RCC 7860 (cell line): ENCODE measurements around the gene TMEM31.

Experiments used
- DNase-seq: peaks from one replicate; pipeline ENCODE4 v3.0.0-alpha.2; 2015; ENCODE audit warnings: low spot score
- FAIRE-seq: peaks from 2 replicates; lab custom pipeline; 2012; peaks lifted over from hg19 to GRCh38; lab: Jason Lieb, UNC

TMEM31 gene, protein sequence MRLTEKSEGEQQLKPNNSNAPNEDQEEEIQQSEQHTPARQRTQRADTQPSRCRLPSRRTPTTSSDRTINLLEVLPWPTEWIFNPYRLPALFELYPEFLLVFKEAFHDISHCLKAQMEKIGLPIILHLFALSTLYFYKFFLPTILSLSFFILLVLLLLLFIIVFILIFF

GRCh38 chrX:103710609-103711008 is at the start of gene TMEM31:
Gene TMEM31 (plus strand): TSS chrX:103710909. CDS start chrX:103712259, 1,350 bp downstream.
- FAIRE-seq: no peak
- DNase-seq: no peak

DNA sequence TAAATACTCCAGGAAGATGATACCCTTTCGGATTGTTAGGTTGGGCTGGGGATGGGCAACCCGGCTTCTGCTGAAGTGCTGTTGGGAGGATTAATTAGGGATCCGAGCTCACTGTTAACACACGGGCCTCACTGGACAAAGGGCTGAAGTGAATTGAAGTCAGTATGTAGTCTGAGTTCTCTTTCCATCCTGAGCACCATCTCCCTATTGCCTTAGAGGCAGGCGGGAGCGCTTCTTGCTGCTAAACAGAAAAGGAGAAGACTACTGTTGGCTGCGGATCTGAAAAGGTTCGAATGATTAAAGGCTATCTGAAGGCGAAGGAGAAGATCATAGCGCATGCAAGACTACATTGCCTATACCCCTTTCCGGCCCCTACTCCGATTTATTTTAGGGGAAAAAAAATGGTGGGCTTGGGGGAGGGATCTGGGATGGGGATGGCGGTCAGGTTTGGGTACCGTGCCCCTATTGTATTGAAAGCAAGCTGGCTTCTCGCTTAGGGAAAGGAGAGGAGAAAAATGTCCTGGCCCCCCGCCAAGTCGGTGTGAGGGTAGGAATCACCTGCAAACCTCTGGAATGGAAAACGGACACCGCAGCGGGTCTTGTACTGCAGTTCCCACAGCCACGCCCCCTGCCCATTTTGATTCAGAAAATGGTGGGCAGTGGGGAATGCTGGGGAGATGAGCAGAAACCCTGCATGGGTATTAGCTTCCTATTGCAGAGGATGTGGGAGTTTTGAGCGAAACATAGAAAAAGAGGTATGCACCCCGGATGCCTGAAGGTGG is 46.5 kb upstream of the TMEM31 start:
- DNase-seq (no peak), FAIRE-seq (no peak)

GRCh38 chrX:103666202-103667107 is 44.3 kb upstream of the TMEM31 start:
- FAIRE-seq (no peak), DNase-seq (no peak)

DNA sequence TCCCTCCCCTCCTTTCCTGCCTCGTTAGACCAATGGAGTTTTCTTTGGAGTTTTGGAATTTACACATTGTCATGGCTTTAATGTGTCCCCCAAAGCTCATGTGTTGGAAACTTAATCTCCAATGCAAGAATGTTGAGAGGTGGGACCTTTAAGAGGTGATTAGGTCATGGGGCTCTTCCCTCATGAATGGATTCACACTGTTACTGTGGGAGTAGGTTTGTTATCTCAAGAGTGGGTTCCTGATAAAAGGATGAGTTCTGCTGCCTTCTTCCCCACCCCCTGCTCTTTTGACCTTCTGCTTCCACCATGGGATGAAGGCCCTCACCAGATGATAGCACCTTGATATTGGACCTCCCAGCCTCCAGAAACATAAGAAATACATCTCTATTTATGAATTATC is 41.0 kb upstream of the TMEM31 start:
- FAIRE-seq (no peak), DNase-seq (no peak)

DNA sequence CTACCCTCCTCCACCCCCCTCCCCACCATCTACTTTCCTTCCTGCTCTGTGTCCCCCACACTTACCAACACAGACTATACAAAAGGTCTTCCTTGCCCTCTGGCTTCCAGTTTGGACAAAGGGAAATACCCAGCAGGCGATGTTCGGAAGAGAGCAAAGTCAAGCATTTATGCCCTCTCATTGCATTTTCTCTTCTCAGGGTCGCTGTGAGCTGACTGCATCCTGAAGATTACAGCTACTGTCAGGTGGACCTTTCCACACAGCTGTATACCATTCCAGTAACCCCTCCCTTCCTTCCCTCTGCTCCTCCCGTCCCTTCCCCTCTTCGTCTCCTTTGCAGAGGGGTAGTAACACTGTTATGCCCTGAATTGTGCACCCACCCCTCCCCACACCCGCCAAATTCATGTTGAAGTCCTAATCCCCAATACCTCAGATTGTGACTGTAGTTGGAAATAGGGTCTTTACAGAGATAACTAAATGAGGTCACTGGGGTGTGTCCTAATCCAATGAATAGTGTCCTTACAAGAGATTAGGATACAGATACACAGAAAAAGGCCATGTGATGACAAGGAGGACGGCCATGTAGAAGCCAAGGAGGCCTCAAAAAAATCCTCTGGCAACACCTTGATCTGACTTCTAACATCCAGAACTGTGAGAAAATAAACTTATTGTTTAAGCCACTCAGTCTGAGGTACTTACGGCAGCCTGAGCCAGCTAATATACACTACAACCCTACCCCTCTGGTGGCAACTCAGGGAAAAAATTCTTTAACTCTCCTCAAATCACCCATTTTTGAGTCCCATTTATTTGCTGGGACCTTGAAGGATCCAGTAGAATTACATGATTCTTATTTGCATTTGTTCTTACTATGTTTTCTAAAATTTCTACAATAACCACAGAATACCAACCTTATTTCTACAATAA is 35.9 kb upstream of the TMEM31 start:
- FAIRE-seq (no peak), DNase-seq (no peak)

- no peak for DNase-seq
- peak; percentile 36 for FAIRE-seq
These were observed 32.3 kb upstream of the TMEM31 start for GRCh38 chrX:103678199-103678993.

- DNase-seq (no peak), FAIRE-seq (peak; percentile 44)
These were observed 29.3 kb upstream of the TMEM31 start for GRCh38 chrX:103681443-103681842.

GRCh38 chrX:103685396-103685795 is 25.3 kb upstream of the TMEM31 start:
- FAIRE-seq: peak; percentile 63
- DNase-seq: no peak

DNA sequence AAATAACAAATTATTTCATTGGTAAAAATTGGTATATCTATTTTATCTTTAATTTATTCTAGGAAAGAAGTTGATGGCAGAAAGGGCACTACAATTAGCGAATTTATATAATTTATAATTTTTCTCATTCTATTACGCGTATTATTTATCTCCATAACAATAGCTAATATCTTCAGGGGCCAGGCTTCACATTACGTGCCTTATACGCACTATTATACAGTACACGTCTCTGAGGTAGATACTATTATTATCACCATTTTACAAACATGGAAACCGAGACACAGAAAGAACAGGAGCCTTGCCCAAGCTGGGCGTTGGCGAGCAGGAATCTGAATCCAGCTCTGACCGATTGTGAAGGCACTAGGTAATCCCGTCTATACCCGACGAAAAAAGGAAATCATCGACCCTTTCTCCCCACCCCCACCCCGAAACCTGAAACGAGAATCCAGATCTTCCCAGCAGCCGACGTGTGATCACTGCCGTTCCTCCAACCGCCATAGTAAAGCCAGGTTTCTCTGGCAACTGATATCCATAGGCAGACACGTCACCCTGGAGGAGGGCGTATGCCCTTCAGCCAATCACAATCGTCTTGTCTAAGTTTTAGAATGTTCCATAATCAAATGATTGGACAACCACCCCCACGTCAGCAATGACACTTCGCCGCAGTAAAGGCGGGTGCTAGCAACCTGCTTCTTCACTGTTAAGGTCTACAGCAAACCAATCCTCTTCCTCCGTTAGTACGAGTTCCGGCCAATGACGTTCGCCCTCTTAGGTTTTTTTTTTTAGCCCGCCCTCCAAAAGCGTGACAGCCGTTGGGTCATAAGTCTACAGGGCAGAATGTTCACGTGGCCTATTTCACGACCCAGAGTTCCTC is 24.3 kb upstream of the TMEM31 start, which contains the start of gene MORF4L2:
Gene MORF4L2 (minus strand): TSS at position 501 of the 874 bp plus-strand sequence. CDS start 9,672 bp downstream, outside the sequence.
- peak; percentile 99 for FAIRE-seq
- peak; percentile 97 for DNase-seq

GRCh38 chrX:103687073-103687695 is 23.5 kb upstream of the TMEM31 start:
- no peak for DNase-seq
- FAIRE-seq: no peak

DNA sequence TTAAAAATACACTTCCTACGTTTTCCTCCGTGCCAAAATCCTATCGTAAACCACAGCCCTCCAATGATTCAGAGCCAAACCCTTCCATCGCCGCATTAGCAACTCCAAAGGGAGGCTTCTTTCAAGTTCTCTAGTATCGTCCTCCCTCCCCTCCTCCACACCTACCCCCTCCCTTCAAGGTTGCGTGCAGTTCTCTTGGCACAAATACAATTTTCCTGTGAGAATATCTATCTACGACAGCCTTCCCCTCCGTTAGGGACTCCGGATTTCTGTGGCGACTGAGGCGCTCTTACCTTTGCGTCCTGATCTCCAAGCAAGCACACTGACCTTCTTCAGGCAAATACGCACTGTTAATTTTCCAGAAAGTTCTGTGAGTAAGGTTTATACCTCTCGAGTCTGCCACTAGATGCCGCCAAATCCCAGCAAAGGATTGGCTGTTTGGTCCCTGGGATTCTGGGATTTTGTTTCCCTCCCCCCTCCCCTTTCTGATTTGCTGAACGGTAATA is 23.0 kb upstream of the TMEM31 start:
- peak; percentile 51 for DNase-seq
- peak; percentile 75 for FAIRE-seq

GRCh38 chrX:103688946-103689345 is 21.8 kb upstream of the TMEM31 start:
- DNase-seq: peak; percentile 19
- peak; percentile 65 for FAIRE-seq

- DNase-seq (no peak), FAIRE-seq (no peak)
These were observed 19.6 kb upstream of the TMEM31 start for GRCh38 chrX:103691059-103691458.

DNA sequence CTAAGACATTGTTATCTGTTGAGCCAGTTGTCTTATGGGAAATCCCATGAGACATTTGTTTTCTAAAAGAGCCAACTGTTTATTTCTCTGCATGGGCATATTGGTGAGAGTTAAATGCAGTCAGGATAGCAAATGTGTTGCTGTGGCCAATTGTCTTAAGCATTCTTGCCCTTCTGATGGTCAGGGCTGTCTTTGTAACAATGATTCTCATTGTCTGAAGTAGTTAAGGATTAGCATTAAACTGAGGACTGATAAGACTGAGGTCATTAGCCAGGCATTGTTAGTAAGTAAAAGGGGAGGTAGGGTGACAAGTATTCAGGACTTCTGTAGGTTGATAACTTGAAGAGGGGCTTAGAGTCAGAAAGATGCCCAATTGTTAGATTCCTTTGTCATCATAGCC is 13.0 kb upstream of the TMEM31 start:
- no peak for FAIRE-seq

DNA sequence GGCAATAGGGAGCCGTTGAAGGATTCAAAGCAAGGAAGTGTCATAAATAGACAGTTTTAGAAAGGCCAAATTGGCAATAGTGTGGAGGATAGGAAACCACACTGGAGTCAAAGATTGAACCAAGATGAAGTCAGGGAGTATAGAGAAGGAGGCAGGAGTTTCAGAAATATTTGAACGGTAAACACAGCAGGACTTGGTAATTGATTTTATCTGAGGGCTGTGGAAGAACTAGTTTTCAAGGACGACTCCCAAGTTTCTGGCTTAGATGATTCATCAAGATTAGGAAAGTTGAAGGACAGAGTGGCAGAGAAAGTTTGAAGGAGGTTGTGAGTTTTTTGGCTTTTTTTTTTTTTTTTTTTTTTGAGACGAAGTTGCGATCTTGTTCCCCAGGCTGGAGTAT is 11.5 kb upstream of the TMEM31 start:
- DNase-seq (no peak), FAIRE-seq (no peak)

More for the DNA sequence above, 13.0 kb upstream of the TMEM31 start:
- DNase-seq: no peak

DNA sequence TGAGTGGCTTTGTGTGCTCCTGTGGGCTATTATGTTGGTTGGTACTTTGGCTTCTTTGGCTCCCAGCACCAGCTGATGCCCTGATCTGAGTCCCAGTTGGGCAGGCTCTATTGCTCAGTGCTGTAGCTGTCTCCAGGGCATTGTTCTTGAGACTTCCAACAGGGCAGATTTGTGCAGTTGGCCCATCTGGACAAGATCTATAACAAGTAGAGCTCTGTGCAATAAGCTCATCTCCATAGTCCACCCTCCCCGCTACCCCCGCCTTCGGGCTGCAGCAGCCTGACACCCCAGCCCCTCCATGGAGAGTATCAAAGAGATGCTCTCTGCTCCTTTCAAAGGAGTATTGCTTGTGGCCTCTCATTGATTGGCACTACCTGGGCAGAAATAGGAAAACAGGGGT is 5.8 kb upstream of the TMEM31 start:
- no peak for DNase-seq
- no peak for FAIRE-seq

- peak; percentile 7 for FAIRE-seq
- DNase-seq: peak; percentile 17
These were observed 6.3 kb downstream of the TMEM31 start for GRCh38 chrX:103716962-103717361.

GRCh38 chrX:103718120-103718519 is 7.4 kb downstream of the TMEM31 start:
- DNase-seq (no peak), FAIRE-seq (no peak)
